GM21786 (cell line): ENCODE results near the gene BPIFB6.
"Not testable (repeated sequence)": the region's sequence is repeated elsewhere in the genome, so short reads cannot be mapped to it uniquely, and the experiment has no call there.

ENCODE experiments used
- ATAC-seq: cut with Tn5 transposase; IDR thresholded peaks from one replicate; pipeline ENCODE4 v1.9.1; 2021; ENCODE audit not compliant: unreplicated experiment

The BPIFB6 gene

GRCh38 chr20:33027769-33028751 lies 3.4 kb upstream of the BPIFB6 start:
- ATAC-seq: no peak

GRCh38 chr20:33028875-33029274 lies 2.6 kb upstream of the BPIFB6 start:
- no peak for ATAC-seq

- no peak for ATAC-seq
These were observed 1.4 kb upstream of the BPIFB6 start for GRCh38 chr20:33030076-33030475.

GRCh38 chr20:33030569-33030968 lies 879 bp upstream of the BPIFB6 start:
- no peak for ATAC-seq

GRCh38 chr20:33032555-33032954 lies 1.1 kb downstream of the BPIFB6 start:
- no peak for ATAC-seq

GRCh38 chr20:33033381-33033780 lies 1.9 kb downstream of the BPIFB6 start:
- no peak for ATAC-seq

- ATAC-seq: no peak
These were observed 2.7 kb downstream of the BPIFB6 start for GRCh38 chr20:33034115-33034514.

- ATAC-seq: no peak
These were observed 3.5 kb downstream of the BPIFB6 start for GRCh38 chr20:33034901-33035492.

- ATAC-seq: no peak
These were observed 6.0 kb downstream of the BPIFB6 start for GRCh38 chr20:33037456-33037855.

GRCh38 chr20:33038243-33038642 lies 6.8 kb downstream of the BPIFB6 start:
- ATAC-seq: no peak

- ATAC-seq: no peak
These were observed 11.0 kb downstream of the BPIFB6 start for GRCh38 chr20:33042430-33042829.

GRCh38 chr20:33042983-33043730 lies 11.7 kb downstream of the BPIFB6 start:
- no peak for ATAC-seq

- ATAC-seq: no peak
These were observed 12.3 kb downstream of the BPIFB6 start for GRCh38 chr20:33043731-33044181.

- not testable (repeated sequence) for ATAC-seq
These were observed 13.8 kb downstream of the BPIFB6 start for GRCh38 chr20:33045129-33045721.

GRCh38 chr20:33046412-33046811 lies 15.0 kb downstream of the BPIFB6 start:
- ATAC-seq: no peak

- no peak for ATAC-seq
These were observed 19.9 kb downstream of the BPIFB6 start for GRCh38 chr20:33051333-33051732.

GRCh38 chr20:33053291-33054106 lies 22.1 kb downstream of the BPIFB6 start, which contains the start of gene BPIFB3:
BPIFB3 (plus strand) TSS chr20:33053903; CDS start chr20:33055436, 1,533 bp downstream.
- ATAC-seq: no peak

- no peak for ATAC-seq
These were observed 22.9 kb downstream of the BPIFB6 start for GRCh38 chr20:33054381-33054780.

- no peak for ATAC-seq
These were observed 23.3 kb downstream of the BPIFB6 start for GRCh38 chr20:33054791-33055190.

GRCh38 chr20:33059136-33059535 lies 27.7 kb downstream of the BPIFB6 start:
- ATAC-seq: no peak
